ENCODE data around the gene CCDC149.
A peak's percentile ranks its signal among the peaks of the same experiment; 100 is the strongest.

CCDC149 gene

DNA sequence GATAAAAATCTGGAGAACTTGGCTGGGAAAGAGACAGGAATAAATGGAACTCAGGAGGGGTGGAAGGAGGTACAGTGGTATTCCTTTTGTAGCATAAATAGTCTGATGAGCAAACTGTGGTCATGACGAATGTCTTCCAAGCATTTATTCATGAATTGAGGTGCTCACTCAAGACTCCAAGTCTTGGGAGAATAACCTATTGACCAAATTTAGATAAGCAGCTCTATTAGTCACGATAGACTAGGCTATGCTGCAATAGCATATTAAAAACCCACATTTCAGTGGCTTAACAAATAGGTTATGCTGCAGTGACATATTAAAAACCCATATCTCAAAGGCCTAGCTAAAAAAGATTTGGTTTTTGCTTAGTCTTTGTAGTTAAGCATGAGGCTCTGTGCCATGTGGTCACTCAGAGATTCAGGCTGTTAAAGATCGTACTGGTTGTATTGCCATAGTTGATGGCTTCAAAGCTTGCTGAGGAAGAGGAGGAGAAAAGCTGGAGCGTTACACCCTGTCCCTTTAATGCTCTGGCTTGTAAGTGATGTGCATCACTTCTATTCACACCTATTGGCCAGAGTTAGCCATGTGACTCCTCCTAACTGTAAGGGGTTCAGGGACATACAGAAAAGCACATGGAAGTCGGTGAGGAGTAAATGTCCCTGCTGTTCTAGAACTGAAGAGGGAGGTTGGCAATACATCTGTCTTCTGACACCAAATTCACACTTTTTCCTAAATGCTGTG, 24.5 kb upstream of the CCDC149 start:
- TF ChIP-seq, protein P1, sequence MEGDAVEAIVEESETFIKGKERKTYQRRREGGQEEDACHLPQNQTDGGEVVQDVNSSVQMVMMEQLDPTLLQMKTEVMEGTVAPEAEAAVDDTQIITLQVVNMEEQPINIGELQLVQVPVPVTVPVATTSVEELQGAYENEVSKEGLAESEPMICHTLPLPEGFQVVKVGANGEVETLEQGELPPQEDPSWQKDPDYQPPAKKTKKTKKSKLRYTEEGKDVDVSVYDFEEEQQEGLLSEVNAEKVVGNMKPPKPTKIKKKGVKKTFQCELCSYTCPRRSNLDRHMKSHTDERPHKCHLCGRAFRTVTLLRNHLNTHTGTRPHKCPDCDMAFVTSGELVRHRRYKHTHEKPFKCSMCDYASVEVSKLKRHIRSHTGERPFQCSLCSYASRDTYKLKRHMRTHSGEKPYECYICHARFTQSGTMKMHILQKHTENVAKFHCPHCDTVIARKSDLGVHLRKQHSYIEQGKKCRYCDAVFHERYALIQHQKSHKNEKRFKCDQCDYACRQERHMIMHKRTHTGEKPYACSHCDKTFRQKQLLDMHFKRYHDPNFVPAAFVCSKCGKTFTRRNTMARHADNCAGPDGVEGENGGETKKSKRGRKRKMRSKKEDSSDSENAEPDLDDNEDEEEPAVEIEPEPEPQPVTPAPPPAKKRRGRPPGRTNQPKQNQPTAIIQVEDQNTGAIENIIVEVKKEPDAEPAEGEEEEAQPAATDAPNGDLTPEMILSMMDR (IDR thresholded peaks at IDR 0.05; ENCODE audit: low read depth, low read length) = no peak
- DNase-seq (ENCODE audit: extremely low read depth, low read depth) = no peak

DNA sequence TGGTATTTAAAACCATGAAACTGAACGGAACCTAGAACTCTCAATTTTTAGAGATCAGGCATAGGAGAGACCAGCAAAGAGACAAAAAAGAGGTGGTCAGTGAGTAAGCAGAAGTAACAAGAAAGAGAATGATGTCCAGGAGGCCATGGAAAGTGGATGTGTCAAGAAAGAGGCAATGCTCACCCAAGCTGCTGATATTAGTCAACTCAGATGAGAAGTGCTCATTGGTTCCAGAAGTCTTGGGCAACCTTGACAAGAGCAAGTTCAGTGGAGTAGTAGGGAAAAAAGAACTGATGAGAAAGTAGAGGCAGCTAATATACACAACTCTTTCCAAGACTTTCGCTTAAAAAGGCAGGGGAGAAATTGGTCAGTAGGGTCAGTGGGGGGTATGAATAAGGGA, 23.0 kb upstream of the CCDC149 start:
- TF ChIP-seq, protein P1 (IDR thresholded peaks at IDR 0.05; ENCODE audit: low read depth, low read length) = no peak
- DNase-seq (ENCODE audit: extremely low read depth, low read depth) = no peak

DNA sequence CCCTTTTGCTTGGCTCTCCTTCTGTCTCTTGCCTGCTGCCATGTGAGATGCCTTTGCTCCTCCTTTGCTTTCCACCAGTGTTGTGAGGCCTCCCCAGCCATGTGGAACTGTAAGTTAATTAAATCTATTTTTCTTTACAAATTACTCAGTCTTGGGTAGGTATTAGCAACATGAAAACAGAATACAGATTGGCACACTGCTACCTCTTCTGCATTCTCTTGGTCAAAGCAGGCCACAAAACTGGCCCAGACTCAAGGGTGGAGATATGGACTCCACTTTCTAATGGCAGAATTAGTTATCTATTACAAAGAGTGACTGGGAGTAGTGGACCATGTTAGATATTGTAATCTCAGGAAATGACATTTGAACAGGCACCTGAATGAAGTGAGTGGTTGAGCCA, 21.5 kb upstream of the CCDC149 start:
- TF ChIP-seq, protein P1 (IDR thresholded peaks at IDR 0.05; ENCODE audit: low read depth, low read length) = no peak
- no peak for DNase-seq (ENCODE audit: extremely low read depth, low read depth)

DNA sequence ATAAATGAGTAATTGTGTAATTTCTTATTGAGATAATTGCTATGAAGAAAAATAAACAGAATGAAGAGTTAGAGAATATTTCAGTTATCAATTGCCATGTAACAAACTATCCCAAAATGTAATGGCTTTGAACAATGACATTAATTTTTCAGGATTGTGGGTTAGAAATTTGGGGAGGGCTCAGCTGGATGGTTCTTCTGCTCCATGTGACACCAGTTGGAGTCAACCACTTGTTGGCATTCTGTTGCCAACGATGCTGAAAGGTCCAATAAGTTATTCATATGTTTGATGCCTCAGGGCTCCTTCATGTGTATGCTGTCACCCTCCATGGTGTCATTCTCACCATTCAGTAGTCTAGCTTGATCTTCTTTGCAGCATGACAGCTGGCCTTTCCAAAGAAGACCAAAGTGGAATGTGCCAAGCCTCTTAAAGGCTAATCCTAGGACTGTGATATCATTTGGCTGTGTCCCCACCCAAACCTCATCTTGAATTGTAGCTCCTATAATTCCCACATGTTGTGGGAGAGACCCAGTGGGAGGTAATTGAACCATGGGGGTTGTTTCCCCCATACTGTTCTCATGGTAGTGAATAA, 20.9 kb upstream of the CCDC149 start:
- DNase-seq (ENCODE audit: extremely low read depth, low read depth) = no peak
- TF ChIP-seq, protein P1 (IDR thresholded peaks at IDR 0.05; ENCODE audit: low read depth, low read length) = no peak

DNA sequence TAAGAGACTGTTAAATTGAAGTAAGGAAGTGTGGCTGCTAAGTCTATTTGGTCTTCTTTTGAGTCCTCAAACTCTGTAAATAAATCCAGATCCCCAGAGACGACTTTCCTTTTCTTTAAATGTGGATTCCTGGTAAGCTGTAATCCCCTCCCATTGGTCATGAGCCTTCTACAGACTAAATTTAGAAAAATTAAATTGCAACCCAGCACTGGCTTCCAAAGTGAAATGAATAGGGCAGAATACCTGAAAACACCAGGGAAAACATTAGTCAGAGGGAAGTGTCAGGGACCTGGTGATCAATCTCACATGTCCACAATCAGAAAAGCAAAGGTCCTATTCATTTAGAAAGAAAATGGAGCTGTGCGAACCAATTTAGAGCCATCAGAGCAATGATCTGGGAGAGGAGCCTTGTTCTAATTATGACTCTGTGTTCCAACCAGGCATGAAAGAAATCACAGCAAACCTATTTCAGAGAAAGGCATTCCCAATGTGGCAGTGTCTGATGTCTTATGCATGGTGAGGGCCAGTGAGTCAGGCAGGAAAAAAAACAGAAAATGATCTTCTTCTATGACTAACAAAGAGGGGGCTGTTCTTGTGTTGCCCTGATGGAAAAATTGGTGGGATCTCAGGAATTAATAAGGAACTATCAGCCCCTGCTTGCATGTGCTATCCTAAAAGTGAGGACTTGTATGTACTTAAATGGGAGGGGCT, 19.8 kb upstream of the CCDC149 start:
- TF ChIP-seq, protein P1 (IDR thresholded peaks at IDR 0.05; ENCODE audit: low read depth, low read length) = no peak

DNA sequence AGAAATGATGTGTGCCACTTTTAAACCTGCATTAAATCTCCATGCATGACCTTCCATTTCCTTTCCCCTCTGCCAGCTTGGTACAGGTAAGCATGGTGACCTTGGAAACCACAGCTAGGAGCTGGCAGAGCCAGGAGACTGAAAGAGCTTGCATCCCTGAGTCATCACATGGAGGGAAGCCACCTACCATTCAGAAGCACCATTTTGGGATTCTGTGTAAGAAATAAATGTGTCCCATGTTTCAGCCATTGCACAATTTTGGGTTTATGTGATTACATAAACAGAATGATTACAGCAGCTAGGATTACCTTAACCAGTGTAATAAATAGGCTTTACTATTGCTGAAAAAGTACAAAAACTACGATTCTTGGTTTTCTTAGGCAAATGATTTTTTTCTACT, 17.3 kb upstream of the CCDC149 start:
- DNase-seq (ENCODE audit: extremely low read depth, low read depth) = peak; percentile 24
- TF ChIP-seq, protein P1 (IDR thresholded peaks at IDR 0.05; ENCODE audit: low read depth, low read length) = no peak

More for the DNA sequence above, 19.8 kb upstream of the CCDC149 start:
- no peak for DNase-seq (ENCODE audit: extremely low read depth, low read depth)

DNA sequence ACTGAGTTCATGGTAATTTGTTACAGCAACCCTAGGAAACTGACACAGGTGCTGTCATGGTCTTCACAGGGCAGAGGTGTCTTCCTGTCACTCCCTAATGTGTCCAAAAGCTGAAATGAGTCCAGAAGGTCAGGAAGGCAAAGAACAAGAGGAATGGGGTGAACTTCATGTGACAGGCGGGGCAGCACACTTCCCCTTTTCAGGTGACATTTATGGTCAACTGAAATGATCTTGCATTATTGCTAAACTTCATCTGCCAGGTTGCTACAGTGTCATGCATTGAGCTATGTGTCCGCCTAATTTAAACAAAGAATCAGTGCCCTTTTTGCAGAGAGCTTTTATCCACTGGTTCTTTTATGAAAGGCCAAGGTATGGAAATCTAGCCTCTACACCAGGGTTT, 15.9 kb upstream of the CCDC149 start:
- TF ChIP-seq, protein P1 (IDR thresholded peaks at IDR 0.05; ENCODE audit: low read depth, low read length) = no peak
- no peak for DNase-seq (ENCODE audit: extremely low read depth, low read depth)

All from AG09319 (cell line).